ENCODE results near the gene CCDC54.

DNA sequence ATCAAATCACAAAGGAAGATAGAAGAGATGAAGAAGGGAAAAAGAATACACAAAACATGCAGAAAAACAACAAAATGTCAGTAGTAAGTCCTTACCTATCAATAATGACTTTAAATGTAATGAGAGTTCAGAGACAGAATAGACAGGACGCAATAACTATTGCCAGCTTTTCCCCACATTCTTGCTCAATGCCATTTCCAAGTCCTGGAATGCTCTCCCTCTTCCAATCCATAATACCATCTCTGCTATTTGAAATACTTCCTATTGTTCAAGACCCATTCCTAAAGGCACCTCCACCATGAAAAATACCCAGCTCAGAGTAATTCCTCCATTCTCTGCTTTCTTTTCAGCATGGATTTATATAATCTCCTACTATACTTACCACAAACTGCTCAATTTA, 33.4 kb downstream of the CCDC54 start:
- TF ChIP-seq SP1 (IDR thresholded peaks at IDR 0.05) (no peak), FOXA1 (IDR thresholded peaks at IDR 0.05) (no peak), BHLHE40 (IDR thresholded peaks at IDR 0.05; ENCODE audit: borderline replicate concordance) (no peak), ELF4 (IDR thresholded peaks at IDR 0.05) (no peak), HDGF (IDR thresholded peaks at IDR 0.05; ENCODE audit: borderline replicate concordance) (no peak), FOXK2 (IDR thresholded peaks at IDR 0.05) (no peak)

Data from HEK293T (cell line).